Epithelial cell of esophagus (primary cell): ENCODE results near the gene TNFAIP8L1.
"Not testable (repeated sequence)": the region's sequence is repeated elsewhere in the genome, so short reads cannot be mapped to it uniquely, and the experiment has no call there.

Experiments
- DNase-seq: peaks from one replicate; pipeline ENCODE4 v3.0.0; 2010; ENCODE audit warnings: low read depth
- H3K4me3 ChIP-seq: 2 replicates; pipeline ENCODE4 v1.5.1; 2011; ENCODE audit warnings: mild to moderate bottlenecking, low read length, control low read depth
- TF ChIP-seq, protein P1 (sequence below): IDR thresholded peaks from 2 replicates; pipeline ENCODE4 v1.5.1; 2011; ENCODE audit warnings: low read depth, mild to moderate bottlenecking, low read length, control low read depth, inconsistent platforms; ENCODE audit not compliant: insufficient read depth; ENCODE audit errors: missing control alignments

The TNFAIP8L1 gene

GRCh38 chr19:4671185-4671851 lies 32.0 kb downstream of the TNFAIP8L1 start:
- TF ChIP-seq, protein P1, sequence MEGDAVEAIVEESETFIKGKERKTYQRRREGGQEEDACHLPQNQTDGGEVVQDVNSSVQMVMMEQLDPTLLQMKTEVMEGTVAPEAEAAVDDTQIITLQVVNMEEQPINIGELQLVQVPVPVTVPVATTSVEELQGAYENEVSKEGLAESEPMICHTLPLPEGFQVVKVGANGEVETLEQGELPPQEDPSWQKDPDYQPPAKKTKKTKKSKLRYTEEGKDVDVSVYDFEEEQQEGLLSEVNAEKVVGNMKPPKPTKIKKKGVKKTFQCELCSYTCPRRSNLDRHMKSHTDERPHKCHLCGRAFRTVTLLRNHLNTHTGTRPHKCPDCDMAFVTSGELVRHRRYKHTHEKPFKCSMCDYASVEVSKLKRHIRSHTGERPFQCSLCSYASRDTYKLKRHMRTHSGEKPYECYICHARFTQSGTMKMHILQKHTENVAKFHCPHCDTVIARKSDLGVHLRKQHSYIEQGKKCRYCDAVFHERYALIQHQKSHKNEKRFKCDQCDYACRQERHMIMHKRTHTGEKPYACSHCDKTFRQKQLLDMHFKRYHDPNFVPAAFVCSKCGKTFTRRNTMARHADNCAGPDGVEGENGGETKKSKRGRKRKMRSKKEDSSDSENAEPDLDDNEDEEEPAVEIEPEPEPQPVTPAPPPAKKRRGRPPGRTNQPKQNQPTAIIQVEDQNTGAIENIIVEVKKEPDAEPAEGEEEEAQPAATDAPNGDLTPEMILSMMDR, result no peak
- DNase-seq, result no peak
- no peak overlapping the region for H3K4me3 ChIP-seq

DNA sequence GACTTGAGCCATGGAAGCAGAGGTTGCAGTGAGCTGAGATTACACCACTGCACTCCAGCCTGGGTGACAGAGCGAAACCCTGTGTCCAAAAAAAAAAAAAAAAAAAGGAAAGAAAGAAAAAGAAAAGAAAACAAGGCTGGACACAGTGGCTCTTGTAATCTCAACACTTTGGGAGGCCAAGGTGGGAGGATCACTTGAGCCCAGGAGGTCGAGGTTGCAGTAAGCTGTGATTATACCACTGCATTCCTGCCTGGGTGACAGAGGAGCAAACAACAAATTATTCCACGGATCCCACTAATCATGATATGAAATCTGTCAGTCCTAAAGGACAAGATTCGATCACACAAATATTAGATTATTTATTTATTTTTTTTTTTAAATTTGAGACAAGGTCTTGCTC lies 33.9 kb downstream of the TNFAIP8L1 start:
- TF ChIP-seq, protein P1, result no peak
- no peak for DNase-seq
- no peak overlapping the region for H3K4me3 ChIP-seq

GRCh38 chr19:4673726-4674125 lies 34.4 kb downstream of the TNFAIP8L1 start:
- no peak overlapping the region for H3K4me3 ChIP-seq
- DNase-seq, result no peak
- TF ChIP-seq, protein P1, result no peak

GRCh38 chr19:4675346-4675745 lies 36.0 kb downstream of the TNFAIP8L1 start:
- TF ChIP-seq, protein P1, result no peak
- DNase-seq, result no peak
- H3K4me3 ChIP-seq, result no peak overlapping the region

GRCh38 chr19:4676955-4677731 lies 37.8 kb downstream of the TNFAIP8L1 start:
- TF ChIP-seq, protein P1, result peak; percentile 56
- peak; percentile 56 for DNase-seq
- H3K4me3 ChIP-seq, result no peak overlapping the region

GRCh38 chr19:4678881-4679790 lies 39.8 kb downstream of the TNFAIP8L1 start:
- no peak overlapping the region for H3K4me3 ChIP-seq
- TF ChIP-seq, protein P1, result no peak
- peak; percentile 32 for DNase-seq

GRCh38 chr19:4680021-4680420 lies 40.7 kb downstream of the TNFAIP8L1 start:
- not testable (repeated sequence) for H3K4me3 ChIP-seq

More at GRCh38 chr19:4680021-4680420, 40.7 kb downstream of the TNFAIP8L1 start:
- not testable (repeated sequence) for DNase-seq
